ENCODE data around the gene KCNK15. TPM values are rescaled to one million over a fixed set of nuclear protein-coding genes. Genes with fewer than 3 reads are reported as not detected.

Gene KCNK15
- total and polyA plus RNA-seq, 10 of the 15 experiments (the other 5 are each of a cell fraction or from before 2014, with no cell fraction given) = not detected

DNA sequence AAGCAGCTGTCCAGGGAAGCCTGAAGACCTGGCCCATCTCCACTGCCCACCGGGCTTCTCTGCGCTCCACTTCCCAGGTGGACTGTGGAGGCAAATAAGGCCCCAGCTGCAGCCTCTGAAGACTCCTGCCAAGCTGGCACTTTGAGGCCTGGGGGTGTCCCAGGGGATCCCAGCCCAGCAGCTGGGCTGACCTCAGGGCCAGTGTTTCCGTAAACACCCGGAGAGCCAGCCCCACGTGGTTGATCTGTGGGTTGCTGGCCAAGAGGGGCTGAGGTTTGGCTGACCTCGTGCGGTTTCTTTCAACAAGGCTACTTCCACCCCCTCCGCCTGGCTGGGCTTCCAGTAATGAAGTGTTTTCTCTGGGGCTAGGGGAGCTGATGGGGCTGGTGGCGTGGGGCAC is 42.9 kb upstream of the KCNK15 start (continued):
- TF ChIP-seq, protein P1, sequence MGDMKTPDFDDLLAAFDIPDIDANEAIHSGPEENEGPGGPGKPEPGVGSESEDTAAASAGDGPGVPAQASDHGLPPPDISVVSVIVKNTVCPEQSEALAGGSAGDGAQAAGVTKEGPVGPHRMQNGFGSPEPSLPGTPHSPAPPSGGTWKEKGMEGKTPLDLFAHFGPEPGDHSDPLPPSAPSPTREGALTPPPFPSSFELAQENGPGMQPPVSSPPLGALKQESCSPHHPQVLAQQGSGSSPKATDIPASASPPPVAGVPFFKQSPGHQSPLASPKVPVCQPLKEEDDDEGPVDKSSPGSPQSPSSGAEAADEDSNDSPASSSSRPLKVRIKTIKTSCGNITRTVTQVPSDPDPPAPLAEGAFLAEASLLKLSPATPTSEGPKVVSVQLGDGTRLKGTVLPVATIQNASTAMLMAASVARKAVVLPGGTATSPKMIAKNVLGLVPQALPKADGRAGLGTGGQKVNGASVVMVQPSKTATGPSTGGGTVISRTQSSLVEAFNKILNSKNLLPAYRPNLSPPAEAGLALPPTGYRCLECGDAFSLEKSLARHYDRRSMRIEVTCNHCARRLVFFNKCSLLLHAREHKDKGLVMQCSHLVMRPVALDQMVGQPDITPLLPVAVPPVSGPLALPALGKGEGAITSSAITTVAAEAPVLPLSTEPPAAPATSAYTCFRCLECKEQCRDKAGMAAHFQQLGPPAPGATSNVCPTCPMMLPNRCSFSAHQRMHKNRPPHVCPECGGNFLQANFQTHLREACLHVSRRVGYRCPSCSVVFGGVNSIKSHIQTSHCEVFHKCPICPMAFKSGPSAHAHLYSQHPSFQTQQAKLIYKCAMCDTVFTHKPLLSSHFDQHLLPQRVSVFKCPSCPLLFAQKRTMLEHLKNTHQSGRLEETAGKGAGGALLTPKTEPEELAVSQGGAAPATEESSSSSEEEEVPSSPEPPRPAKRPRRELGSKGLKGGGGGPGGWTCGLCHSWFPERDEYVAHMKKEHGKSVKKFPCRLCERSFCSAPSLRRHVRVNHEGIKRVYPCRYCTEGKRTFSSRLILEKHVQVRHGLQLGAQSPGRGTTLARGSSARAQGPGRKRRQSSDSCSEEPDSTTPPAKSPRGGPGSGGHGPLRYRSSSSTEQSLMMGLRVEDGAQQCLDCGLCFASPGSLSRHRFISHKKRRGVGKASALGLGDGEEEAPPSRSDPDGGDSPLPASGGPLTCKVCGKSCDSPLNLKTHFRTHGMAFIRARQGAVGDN (IDR thresholded peaks at IDR 0.05) = no peak
- TF ChIP-seq RUNX3 (IDR thresholded peaks at IDR 0.05; ENCODE audit: low read length) (peak; percentile 43; the same call in 1 of the 2 replicates), NFYB (IDR thresholded peaks at IDR 0.05; ENCODE audit: insufficient read depth, low read depth, low read length) (no peak), MTA3 (IDR thresholded peaks at IDR 0.05; ENCODE audit: borderline replicate concordance, low read length) (no peak), IRF4 (IDR thresholded peaks at IDR 0.05; ENCODE audit: low read depth, low read length) (no peak), FOXM1 (IDR thresholded peaks at IDR 0.05; ENCODE audit: low read depth, low read length) (no peak), RFX5 (IDR thresholded peaks at IDR 0.05; ENCODE audit: low read depth, low read length) (no peak), POLR2AphosphoS5 (IDR thresholded peaks at IDR 0.05; ENCODE audit: low read length) (no peak), BCL11A (IDR thresholded peaks at IDR 0.05; ENCODE audit: low read depth, low read length) (no peak), SREBF2 (IDR thresholded peaks at IDR 0.05; ENCODE audit: low read length) (no peak), SP1 (IDR thresholded peaks at IDR 0.05; ENCODE audit: low read depth, low read length) (no peak), RCOR1 (conservative IDR thresholded peaks at IDR 0.05; ENCODE audit: low read depth, low read length) (no peak), PML (IDR thresholded peaks at IDR 0.05; ENCODE audit: low read length) (no peak)
